M059J (cell line): Measurements from ENCODE around the gene EIF3L. TPM values are rescaled to one million over a fixed set of nuclear protein-coding genes. Genes with fewer than 3 reads are reported as not detected.

ENCODE experiments used
- DNase-seq: peaks from one replicate; pipeline ENCODE4 v3.0.0-alpha.2; 2012; ENCODE audit warnings: low read depth
- total RNA-seq: library from RNA; depleted of rRNA; stranded (reverse); fragments of >200 nt; shearing (Covaris generic); gene quantifications from 2 replicates; pipeline ENCODE4 v1.2.3, GENCODE V29; 2014

The EIF3L gene
- total RNA-seq, 1 experiment from 2014 or later, result 156 TPM

GRCh38 chr22:37905534-37906363, 56.5 kb downstream of the EIF3L start, which contains the start of gene MICALL1:
Gene MICALL1, plus strand, starts transcription at chr22:37906297. Its CDS starts 126 bp downstream, at chr22:37906423.
- DNase-seq, result peak; percentile 70

GRCh38 chr22:37906364-37907008, 57.3 kb downstream of the EIF3L start:
- no peak for DNase-seq

- no peak for DNase-seq
Observed at GRCh38 chr22:37907036-37907954, 58.1 kb downstream of the EIF3L start.

- no peak for DNase-seq
Observed at GRCh38 chr22:37909766-37910165, 60.5 kb downstream of the EIF3L start.

GRCh38 chr22:37910890-37911672, 61.9 kb downstream of the EIF3L start:
- no peak for DNase-seq

GRCh38 chr22:37911697-37912096, 62.5 kb downstream of the EIF3L start:
- DNase-seq, result no peak

GRCh38 chr22:37912171-37912570, 63.0 kb downstream of the EIF3L start:
- no peak for DNase-seq

GRCh38 chr22:37913233-37913721, 64.1 kb downstream of the EIF3L start:
- no peak for DNase-seq

- DNase-seq, result no peak
Observed at GRCh38 chr22:37916311-37916710, 67.1 kb downstream of the EIF3L start.

- DNase-seq, result no peak
Observed at GRCh38 chr22:37917874-37918548, 68.8 kb downstream of the EIF3L start.

GRCh38 chr22:37918580-37919270, 69.5 kb downstream of the EIF3L start:
- DNase-seq, result no peak

GRCh38 chr22:37920126-37920525, 70.9 kb downstream of the EIF3L start:
- no peak for DNase-seq

- DNase-seq, result no peak
Observed at GRCh38 chr22:37922191-37922590, 73.0 kb downstream of the EIF3L start.

GRCh38 chr22:37923927-37924326, 74.7 kb downstream of the EIF3L start:
- no peak for DNase-seq

GRCh38 chr22:37924386-37925065, 75.3 kb downstream of the EIF3L start:
- no peak for DNase-seq

GRCh38 chr22:37925330-37925729, 76.1 kb downstream of the EIF3L start:
- DNase-seq, result no peak

GRCh38 chr22:37925767-37926166, 76.5 kb downstream of the EIF3L start:
- DNase-seq, result no peak

- DNase-seq, result no peak
Observed at GRCh38 chr22:37926358-37926757, 77.1 kb downstream of the EIF3L start.
